Stimulated activated CD4-positive, alpha-beta T cell treated with anti-CD3 and anti-CD28 coated beads, Interleukin-15, amount 100 ng/mL, for 1 hour (primary cell): ENCODE measurements around the gene IKZF1.
"Not testable (repeated sequence)": the region's sequence is repeated elsewhere in the genome, so short reads cannot be mapped to it uniquely, and the experiment has no call there.

Experiments
- DNase-seq, 2 donors: peaks; one replicate each; pipeline ENCODE4 v3.0.0-alpha.2; 2020; ENCODE audit warnings: low read depth in 1 of 2, low spot score in 1 of 2

The IKZF1 gene

GRCh38 chr7:50332241-50333165 lies 28.0 kb downstream of the IKZF1 start:
- DNase-seq = no peak

- DNase-seq = no peak
These were observed 28.7 kb downstream of the IKZF1 start for GRCh38 chr7:50333221-50333651.

DNA sequence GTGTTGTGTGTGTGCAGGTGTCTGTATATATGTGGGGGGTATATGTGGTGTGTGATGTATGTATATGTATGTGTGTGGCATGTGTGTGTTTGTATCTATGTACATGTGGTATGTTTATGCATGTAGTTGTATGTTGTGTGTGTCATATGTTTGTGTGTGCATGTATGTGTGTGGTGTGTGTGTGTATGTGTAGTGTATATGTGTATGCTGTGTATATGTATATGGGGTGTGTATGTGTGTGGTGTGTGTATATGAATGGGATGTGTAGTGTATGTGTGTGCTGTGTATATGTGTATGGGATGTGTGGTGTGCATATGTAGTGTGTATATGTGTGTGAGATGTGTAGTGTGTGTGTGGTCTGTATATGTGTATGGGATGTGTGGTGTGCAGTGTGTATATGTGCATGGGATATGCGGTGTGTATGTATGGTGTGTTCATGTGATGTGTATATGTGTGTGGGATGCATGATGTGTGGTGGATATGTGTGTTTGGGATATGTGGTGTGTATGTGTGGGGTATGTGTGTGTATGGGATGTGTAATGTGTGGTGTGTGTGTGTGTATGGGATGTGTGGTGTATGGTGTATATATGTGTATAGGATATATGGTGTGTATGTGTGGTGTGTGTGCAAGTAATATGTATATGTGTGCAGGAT lies 30.0 kb downstream of the IKZF1 start:
- no peak for DNase-seq

- no peak for DNase-seq
These were observed 30.8 kb downstream of the IKZF1 start for GRCh38 chr7:50335230-50335794.

- DNase-seq = peak; percentile 62 to 78
These were observed 31.6 kb downstream of the IKZF1 start for GRCh38 chr7:50335795-50336754.

DNA sequence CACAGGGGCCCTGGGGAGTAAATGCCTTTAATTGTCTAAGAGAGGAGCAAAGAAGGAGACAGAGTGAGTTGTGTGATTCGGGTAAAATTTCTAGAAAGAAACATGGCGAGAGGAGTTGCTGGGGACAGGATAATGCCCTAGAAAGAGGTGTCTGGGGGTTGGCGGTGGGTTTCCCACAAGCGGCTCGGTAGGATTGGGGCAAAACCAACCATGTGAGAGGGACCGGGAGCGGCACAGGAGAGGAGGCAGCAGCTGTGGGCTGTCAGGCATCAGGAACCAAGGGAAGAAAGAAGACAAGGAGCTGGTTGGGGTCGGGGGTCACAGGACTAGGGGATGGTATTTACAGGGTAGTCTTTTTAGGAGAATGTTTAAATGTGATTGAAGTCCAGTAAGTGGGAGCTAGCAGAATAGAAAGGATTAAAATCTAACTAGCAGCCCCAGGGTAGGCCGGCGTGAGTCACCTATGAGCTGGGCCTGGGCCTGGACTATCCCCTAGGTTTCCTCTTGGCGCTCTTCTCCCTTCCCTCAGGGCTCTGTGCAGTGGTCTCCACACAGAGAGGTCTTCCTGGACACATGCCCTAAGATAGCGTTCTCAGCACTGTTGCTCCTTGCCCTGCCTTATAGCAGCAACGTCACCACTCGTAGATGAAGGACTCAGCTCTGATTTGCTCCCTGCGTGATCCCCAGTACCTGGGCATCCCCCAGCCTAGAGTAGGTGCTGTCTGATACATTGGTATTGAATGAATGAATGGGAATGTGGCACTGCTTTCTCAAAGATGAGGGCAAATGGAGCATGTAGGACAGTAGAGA lies 32.6 kb downstream of the IKZF1 start:
- no peak for DNase-seq

- DNase-seq = not testable (repeated sequence)
These were observed 35.0 kb downstream of the IKZF1 start for GRCh38 chr7:50339472-50339871.

GRCh38 chr7:50339990-50340500 lies 35.5 kb downstream of the IKZF1 start:
- peak in 1 of 2 donors; percentile 50 for DNase-seq

GRCh38 chr7:50341724-50342123 lies 37.2 kb downstream of the IKZF1 start:
- DNase-seq = no peak

GRCh38 chr7:50342616-50343114 lies 38.1 kb downstream of the IKZF1 start:
- peak in 1 of 2 donors; percentile 29 for DNase-seq

DNA sequence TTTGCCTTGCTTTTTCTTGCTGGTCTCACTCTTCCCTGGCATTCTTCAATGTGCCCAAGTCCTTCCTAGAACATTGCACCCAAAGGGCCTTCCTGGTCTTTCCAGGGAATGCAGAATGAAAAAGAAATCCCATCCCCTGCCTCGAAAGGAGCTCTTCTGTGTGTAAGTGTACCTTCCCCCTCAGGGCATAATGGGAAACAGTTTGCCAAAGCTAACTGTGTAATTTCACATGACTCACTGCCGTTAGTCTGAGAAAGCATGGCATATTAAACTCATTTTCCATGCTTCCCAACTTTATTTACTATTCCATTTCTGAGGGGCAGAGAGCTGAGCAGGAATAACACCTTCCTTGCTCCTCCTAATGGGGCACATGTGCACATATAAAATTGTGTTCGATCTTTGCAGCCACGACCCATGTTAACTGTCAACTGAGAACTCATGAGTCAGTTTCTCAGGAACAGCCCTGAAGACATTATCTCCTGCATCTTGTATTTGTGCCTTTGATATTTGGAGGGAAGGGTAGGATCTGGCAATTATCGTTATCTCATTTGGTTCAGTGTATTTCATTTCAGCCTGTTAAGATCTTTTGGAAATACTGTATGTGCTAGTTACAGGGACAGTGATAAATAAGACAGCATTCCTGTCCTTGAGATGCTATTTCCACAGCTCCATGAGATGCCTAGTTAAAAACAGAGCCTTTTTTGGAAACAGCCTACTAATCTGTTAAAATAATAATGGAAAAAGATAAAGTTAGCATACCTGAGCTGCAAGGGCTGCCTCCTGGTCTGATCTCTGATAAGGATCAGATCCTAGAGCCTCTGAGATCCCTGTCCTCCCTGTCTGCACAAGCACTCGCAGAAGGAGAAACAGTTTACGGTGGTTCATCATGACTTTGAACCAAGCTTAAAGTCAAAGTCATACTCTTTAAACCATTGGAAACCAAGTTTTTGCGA lies 42.3 kb downstream of the IKZF1 start:
- no peak for DNase-seq

- DNase-seq = no peak
These were observed 43.2 kb downstream of the IKZF1 start for GRCh38 chr7:50347693-50348092.

- DNase-seq = no peak
These were observed 44.1 kb downstream of the IKZF1 start for GRCh38 chr7:50348469-50349162.

- no peak for DNase-seq
These were observed 44.9 kb downstream of the IKZF1 start for GRCh38 chr7:50349399-50349798.

- peak; percentile 42 to 58 for DNase-seq
These were observed 45.7 kb downstream of the IKZF1 start for GRCh38 chr7:50349963-50350944.

GRCh38 chr7:50351267-50351666 lies 46.8 kb downstream of the IKZF1 start:
- DNase-seq = no peak

DNA sequence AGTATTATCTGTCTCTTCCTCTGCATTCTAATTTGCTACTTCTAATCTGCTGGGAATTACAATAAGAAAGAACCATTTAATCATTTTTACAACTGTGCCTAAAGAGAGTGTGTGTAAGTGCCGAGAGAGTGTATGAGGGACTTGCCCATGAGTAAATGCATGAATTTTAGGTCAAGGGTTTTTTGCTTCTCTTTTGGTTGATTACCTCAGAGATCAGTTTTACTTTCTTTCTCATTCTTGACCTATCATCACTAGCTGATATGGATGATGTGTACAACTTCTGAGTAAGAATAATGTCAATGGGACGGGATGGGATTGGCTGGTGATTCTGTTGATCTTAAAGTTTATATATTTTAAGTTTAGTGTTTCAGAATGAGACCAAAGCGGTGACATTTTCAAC lies 47.8 kb downstream of the IKZF1 start:
- DNase-seq = no peak
